LoVo (cell line): Measurements from ENCODE around the gene HSP90AB1.

Source experiments
- DNase-seq: peaks from one replicate; pipeline ENCODE4 v3.0.0-alpha.2; 2016; ENCODE audit warnings: low spot score

Gene HSP90AB1

GRCh38 chr6:44235891-44236516, 10.9 kb upstream of the HSP90AB1 start:
- DNase-seq: no peak

- peak; percentile 98 for DNase-seq
Observed at GRCh38 chr6:44237021-44237812, 9.7 kb upstream of the HSP90AB1 start.

GRCh38 chr6:44237813-44238433, 9.0 kb upstream of the HSP90AB1 start:
- DNase-seq: peak; percentile 69

GRCh38 chr6:44238687-44239350, 8.1 kb upstream of the HSP90AB1 start:
- no peak for DNase-seq

- no peak for DNase-seq
Observed at GRCh38 chr6:44243345-44243744, 3.6 kb upstream of the HSP90AB1 start.

- DNase-seq: no peak
Observed at GRCh38 chr6:44245391-44245911, 1.4 kb upstream of the HSP90AB1 start.

GRCh38 chr6:44245912-44246662, 814 bp upstream of the HSP90AB1 start:
- peak; percentile 82 for DNase-seq

- peak; percentile 41 for DNase-seq
Observed at GRCh38 chr6:44247338-44248302, 719 bp downstream of the HSP90AB1 start.

GRCh38 chr6:44248579-44248978, 1.7 kb downstream of the HSP90AB1 start:
- DNase-seq: no peak

GRCh38 chr6:44249082-44249748, 2.3 kb downstream of the HSP90AB1 start:
- DNase-seq: no peak

- no peak for DNase-seq
Observed at GRCh38 chr6:44250067-44250717, 3.3 kb downstream of the HSP90AB1 start.

GRCh38 chr6:44250718-44251123, 3.8 kb downstream of the HSP90AB1 start:
- no peak for DNase-seq

- no peak for DNase-seq
Observed at GRCh38 chr6:44251576-44252524, 4.9 kb downstream of the HSP90AB1 start.

- DNase-seq: peak; percentile 43
Observed at GRCh38 chr6:44253307-44254101, 6.6 kb downstream of the HSP90AB1 start.

GRCh38 chr6:44254191-44255104, 7.5 kb downstream of the HSP90AB1 start:
- peak; percentile 29 for DNase-seq
